Measurements from ENCODE around the gene PBX1.
"Not testable (repeated sequence)": the region's sequence is repeated elsewhere in the genome, so short reads cannot be mapped to it uniquely, and the experiment has no call there.

Gene PBX1

DNA sequence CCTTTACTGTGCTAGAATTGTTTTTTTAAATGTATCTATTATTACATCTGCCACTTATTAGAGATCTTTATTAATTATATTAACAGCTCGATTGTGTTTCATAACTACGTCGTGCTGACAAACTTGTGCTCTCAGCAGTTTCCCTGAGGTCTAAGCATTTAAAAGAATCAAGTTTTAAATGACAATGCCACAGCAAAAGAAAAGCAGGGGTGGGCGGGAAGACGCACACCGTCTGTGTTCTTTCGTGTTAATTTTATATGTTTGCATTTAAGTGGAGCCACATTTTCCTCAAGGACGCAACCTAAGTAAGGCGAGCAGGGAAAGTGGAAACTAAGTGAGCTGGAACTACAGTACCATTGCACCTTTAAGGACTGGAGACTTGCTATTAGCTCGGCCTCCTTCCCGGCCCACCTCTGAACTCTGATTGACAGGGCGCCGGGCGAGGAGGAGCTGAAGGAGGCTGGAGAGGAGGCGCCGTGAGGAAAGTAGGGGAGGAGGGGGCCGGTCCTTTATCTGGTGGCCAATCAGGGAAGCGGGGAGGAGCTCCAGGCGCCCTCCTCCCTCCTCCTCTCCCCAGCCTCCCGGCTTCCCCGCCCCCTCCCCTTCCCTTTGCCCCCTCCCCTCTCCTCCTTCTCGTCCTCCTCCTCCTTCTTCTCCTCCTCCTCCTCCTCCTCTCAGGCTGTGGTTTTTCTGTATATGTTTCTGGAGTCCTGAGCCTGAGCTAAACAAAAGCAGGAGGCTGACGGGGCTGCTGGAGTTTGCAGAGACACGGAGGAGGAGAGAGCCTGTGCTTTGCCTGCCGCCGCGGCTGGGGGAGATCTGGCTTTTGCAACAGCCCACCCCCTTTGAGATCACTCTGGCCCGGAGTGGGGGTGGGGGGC is at the start of gene PBX1:
Gene PBX1, plus strand, starts transcription at position 724 of the 881 bp plus-strand sequence.
- DNase-seq = peak; percentile 98

DNA sequence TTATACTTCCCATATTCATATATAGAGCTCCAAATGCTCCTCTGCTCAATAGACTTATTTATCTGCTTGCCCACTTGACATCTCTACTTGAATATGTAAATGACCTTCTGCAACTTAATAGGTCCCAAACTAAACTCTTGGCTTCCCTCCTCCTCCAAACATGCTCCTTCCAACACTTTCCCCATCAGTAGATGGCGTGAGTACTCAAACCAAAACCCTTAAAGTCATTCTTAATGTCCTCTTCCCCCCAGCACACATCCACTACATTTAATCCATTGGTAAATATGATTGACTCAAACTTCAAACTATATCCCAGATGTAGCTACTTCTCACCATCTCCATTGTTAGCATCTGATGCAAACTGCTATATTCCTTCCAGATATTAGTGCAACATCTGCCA is 48.5 kb upstream of the PBX1 start:
- DNase-seq = no peak

DNA sequence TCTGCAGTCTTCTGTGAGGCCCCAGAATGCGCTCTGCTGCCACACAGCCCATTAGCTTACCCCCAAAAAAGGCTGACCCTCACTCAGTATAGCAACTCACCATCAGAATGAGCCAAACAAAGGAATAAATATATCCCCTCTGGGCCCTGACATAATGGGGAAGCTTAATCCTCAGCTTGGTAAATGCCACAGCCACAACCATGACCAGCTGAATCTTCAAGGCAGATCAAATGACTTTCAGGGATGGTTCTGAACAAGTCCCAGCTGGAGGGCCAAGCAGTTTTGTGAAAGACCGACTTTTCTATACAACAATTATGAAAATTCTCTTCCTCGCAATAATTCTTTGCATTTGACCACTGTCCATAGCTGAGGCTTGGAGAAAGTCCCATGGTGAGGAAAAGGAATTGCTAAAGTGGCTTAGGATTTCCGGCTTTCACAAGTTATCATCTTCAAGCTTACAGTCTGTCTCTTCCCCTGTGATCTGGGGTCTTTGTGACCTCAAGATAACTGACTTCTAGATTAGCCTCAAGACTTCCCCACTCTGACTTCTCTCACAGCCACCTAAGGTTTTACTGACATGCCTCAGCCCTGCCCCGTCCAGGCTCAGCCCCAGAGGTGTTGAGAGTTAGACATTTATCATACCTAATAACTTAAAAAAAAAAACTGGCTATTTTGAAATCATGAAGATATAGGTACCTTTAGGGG is 47.8 kb upstream of the PBX1 start:
- DNase-seq = no peak

DNA sequence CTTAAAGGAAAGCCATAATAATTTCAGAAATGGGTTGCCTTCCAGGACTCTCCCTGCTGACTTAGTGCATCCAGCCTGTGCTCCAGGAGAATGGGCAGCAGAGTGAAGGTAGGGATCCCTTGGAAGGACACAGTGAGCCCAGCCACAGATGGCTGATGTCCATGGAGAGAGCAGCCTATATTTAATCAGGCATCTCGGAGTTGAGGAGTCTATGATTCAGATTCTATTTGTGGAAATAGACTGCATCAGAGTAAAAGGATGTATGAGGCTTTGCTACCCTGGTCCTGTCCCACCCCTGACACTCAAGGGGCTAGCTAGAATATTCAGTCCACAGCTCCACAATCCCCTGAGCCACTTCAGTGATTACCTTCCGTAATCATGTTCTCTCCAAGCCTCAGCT is 43.8 kb upstream of the PBX1 start:
- DNase-seq = no peak

DNA sequence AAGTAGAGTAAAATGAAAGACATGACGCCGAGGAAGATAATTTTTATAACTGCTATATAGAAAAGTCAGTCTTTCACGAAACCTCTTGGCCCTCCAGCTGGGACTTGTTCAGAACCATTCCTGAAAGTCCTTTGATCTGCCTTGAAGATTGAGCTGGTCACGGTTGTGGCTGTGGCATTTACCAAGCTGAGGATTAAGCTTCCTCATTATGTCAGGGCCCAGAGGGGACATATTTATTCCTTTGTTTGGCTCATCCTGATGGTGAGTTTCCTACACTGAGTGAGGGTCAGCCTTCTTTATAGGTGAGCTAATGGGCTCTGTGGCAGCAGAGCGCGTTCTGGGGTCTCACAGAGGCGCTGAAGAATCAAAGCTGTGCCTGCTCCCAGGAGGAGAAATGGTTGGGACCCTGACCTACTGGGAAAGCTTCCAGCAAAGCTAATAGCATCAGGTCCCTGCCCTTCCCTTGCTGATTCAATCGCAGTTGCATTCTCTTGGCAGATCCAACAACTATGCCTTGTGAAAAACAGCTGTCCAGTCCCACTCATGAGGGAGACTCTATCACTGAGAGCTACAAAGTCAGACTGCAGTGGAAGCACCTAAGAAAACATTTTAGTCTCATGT is 43.2 kb upstream of the PBX1 start:
- DNase-seq = no peak

DNA sequence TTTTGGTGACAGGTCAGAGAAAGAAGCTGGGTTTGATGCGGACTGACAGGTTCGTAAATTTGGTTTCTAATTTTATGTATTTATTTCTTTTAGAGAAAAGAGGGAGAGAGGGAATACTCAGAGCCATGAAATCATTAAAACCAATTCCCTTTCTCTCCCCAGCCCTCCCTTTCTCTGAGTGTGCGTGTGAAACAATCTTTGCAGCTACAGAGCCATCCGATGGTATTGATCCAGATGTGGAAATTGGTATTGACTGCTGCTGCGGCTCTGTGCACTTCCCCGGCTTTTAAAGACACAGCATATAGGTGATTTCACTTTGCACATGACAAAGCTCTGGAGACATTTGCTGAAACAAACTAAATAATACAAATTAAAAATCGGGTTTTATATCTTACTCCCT is 42.4 kb upstream of the PBX1 start:
- DNase-seq = no peak

DNA sequence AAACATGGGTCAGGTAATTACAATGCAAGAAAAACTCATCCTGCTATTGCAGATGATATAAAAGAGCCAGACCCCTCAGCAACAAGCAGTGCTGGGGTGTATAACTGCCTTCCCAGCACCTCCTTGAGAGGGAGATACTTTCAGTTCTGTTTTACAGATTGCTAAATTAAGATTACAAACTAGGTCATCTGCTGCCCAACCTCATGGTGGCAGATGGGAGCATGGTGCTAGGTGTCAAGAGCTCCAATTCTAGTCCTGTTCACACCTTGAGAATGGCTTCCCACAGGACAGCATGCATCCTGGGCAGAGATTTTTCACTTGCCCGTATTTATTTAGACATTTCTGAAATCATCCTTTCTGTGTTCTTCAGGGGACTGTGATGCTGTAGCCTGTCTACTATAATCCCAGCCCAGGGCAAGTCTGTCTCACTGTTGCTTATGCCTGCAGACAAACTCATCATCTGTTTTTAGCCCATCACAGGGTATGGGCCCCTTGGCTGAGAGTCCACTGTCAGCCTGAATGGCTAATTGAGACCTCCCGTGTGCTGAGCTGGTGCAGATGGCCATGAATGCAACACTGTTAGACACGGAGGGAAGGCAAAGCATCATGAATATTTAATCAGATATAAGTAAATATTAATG is 40.2 kb upstream of the PBX1 start:
- no peak for DNase-seq

DNA sequence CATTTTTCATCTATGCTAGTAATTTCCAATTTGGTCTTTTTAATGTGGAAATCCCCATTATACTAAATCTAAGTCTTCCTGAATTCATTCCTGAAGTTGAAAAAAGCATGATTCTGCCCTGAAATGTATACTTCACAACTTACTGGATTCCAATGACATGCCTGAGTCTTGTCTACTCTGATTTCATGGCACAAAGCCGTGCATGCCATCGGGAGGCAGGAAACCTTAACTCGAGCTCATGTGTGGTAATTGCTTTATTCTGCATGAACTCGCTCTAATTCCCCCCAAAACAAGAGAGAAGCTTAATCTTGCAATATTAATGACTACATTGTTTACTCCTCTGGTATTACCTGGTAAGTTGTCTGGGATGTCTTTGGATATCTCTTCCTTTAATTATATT is 39.6 kb upstream of the PBX1 start:
- no peak for DNase-seq

DNA sequence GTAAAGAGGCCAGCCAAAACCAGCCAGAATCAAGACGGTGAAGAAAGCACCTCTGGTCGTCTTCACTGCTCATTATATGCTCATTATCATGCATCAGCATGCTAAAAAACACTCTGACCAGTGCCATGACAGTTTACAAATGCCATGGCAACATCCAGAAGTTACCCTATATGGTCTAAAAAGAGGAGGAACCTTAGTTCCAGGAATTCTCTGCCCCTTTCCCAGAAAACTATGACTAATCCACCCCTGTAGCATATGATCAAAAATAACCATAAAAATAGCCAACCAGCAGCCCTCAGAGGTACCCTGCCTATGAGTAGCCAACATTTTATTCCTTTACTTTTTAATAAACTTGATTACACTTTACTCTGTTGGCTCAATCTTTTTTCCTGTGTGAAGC is 34.2 kb upstream of the PBX1 start:
- no peak for DNase-seq

DNA sequence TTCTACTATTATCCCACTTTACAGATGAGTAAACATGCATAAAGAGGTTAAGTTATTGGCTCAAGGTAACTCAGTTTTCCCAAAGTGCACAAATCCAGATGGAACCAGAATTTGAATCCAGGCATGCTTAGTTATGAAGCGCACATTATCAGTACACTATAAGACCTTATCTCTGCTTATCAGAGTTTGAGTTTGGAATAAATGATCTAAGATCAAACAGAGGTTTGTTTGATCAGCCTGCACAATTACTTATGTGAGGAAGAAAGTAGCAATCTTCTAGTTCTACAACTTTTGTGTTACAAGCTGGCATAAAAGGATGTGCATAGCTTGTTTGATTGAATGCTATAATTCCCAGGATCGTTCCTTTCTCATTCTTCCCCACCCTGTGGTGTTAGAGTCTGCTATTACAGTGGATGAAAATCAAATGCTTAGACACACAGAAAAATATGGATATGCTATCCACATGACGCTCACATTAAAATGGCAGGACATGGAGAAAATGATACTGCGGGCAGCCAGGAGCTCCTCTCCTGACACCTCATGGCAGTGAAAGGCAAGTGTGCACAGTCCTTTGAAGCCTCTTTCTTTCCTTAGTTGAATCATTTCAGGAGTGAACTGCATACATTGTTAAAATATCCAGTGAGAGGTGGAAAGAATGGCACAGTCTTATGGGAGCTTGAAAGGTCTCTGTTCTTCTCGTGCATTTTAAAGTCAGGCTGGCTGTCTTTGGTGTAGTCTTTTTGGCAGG is 23.9 kb upstream of the PBX1 start:
- DNase-seq = no peak

DNA sequence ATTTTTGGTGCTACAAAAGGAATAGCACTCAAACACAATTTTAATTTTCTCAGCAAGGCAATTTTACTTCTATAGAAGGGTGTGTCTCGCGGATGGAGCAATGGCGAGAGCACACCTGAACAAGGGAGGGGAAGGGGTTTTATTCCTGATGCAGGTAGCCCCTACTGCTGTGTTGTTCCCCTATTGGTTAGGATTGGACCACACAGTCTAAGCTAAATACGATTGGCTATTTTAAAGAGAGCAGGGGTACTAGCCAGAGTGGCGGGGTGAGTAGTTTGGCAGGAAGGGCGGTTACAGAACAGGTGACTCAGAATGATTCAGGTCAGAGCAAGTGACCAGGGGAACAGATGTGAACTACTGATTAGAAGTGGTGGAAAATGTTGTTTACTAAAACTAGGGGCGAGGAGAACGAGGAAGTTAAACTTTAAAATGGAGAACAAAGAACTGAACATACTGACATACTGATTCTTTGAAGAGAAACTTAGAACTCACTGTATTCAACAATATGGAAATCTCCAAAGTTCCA is 6.5 kb upstream of the PBX1 start:
- not testable (repeated sequence) for DNase-seq

DNA sequence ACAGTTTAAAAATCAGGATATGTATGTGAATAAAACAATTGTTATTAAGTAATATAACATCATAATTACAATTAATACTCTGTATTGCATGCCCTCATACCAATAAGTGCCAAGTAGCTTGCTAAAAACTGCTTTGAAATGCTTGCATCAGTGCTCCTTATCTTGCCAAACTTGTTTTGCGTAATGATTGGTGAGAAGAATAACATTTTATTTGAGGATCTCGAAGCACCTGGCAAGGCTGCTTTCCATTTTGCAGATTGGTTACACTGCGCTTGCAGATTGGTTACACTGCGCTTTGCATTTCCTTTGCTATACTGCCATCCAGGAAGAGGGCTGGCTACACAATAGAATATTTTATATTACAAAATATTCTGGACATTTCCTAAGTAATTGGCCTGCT is 1.7 kb upstream of the PBX1 start:
- DNase-seq = no peak

DNA sequence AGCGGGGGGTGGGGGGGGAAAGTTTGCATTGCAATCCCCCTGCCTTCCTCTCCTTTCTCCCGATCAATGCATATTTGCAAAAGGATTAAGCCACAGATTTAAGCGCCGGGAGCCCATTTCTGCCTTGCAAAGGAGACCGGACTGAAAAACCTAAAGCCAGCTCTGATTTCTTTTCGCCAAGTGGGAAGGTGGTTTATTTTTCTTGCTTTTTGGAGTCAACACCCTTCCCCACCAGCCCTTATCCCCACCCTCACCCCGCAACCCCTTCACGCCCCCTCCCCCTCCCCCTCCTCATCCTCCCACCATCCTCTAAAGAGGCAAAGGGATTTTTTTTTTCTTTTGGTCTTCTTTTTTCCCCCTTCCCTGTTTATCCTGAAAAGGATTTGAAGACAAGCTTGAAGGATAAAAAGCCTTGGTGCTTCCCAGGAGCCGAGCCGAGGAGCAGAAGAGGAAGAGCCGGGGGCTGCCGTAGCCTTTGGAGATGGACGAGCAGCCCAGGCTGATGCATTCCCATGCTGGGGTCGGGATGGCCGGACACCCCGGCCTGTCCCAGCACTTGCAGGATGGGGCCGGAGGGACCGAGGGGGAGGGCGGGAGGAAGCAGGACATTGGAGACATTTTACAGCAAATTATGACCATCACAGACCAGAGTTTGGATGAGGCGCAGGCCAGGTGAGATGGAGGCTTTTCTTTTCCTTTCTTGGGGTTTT is 513 bp downstream of the PBX1 start:
- DNase-seq = no peak

DNA sequence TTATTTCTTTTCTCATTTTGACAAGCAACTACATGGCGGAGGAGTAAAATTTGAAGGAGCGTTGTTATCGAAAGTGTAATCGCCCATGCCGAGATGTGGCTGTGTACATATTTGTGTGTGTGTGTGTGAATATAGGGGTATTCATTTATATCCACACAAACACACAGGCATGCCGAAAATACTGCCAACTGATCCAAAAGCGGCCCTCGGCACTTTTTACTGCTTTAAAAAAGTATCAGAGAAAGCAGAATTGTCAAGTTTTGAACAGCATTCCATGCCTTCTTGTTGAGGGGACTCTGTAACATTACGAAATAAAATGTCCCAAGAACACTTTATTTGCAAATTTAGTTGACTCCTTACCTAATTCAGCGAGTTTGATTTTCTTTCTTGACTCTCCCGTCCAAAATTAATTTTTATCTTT is 1.1 kb downstream of the PBX1 start:
- no peak for DNase-seq

DNA sequence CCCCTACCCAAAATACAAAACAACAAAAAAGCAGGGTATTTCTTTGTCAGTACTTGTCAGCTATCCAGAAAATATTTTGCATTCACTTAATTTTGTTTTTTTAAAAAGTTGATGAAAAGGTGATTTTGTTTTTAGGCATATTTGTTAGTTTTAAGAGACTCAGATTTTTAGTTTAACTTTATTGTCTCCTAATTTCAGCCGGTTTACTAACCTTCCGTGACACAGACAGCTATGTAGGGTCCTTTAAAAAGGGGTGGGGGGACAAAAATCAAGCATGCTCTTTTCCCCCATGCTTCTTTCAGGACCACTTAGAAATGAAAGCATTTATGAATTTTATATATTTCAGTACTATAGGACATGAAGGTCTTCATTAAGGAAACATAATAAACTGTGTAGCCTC is 1.6 kb downstream of the PBX1 start:
- no peak for DNase-seq

DNA sequence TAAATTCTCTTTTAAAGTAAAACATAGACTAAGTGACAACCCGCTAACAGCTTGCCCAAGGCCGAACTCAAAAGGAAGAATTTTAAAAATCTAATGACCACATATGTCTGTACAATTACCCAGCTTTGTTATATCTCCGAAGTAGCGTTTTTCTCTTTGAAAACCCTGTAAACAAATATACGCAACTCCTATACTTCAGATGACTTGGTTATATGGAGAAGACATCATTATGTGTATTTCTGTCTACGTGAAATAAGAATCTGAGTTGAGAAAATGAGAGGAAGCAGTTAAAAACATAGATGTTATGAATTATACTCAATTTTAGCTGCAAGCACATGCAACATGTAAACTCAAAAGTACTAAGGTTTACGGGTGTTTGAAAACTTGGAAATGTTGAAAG is 2.0 kb downstream of the PBX1 start:
- no peak for DNase-seq

DNA sequence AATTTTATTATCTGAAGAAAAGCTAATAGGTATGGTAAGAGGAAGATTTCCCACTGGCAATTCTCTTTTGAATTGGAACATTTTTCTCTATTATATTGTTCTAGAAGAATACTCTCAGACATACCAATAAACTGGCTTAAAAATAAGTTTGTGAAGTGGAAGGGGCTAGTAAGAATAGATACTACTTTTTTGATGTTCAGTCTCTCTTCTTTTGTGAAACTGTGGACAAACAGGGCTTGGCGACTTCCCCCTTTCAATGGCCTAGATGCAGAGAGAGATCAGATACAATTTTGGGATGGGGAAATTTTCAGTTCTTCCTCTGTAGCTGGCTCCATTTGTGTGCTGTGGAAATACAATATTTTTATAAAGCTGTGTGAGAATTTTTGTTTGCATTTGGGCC is 2.5 kb downstream of the PBX1 start:
- DNase-seq = no peak

DNA sequence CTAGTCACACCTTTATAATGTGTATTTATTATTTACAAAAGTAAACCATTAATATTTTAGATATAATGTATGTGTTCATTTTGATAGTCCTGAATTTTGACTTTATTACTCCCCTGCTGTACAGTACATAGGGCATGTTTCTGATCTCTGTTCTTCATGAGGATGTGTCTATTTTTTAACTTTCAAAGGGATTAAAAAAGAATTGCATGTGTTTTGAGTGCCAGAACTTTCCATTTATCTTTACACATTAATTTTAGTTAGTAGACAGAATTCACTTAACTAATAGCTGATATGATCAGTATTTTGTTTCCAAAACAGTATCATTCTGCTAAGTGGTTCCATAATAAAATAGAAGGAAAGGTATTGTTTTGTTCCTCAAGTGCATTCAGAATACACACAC is 3.1 kb downstream of the PBX1 start:
- DNase-seq = no peak

DNA sequence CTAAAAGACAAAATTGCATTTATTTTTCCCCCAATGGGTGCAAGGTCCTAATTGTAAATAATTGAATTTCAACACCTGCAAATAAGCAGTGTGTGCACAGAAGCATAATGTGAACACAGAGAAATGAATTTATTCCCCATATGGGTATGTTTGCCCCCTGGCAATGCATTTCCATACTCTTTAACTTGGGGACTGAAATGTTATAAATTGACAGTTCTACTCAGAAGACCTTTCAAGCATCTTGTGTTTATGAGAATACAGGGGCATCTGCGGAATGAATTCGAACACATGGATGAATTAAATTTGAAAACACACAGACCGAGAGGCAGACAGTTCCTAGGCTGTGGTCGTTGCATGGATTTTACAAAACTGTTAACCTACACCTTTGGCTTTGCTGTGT is 3.5 kb downstream of the PBX1 start:
- DNase-seq = no peak

DNA sequence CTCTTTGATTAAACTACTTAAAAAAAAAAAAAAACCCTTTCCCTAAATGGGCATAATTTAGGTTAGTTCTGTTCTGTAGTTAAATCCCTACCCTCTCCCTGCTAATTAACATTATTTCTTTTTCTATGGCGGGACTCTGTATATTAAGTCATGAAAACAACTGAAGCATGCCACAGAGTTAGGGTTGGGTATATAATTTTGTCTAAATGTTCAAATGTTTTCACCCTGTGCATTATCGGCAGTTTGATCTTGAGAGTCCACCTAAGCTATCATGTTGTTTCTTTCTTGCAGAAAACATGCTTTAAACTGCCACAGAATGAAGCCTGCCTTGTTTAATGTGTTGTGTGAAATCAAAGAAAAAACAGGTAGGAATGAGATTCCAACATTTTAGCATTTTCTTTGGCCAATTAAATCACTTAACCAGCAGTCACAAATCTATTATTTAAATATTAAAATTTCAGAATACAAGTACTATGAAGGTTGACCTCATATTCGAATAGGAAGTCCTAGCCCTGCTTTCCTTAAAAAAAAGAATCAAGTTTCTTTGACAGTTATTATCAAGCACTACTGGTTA is 4.0 kb downstream of the PBX1 start:
- DNase-seq = no peak

DNA sequence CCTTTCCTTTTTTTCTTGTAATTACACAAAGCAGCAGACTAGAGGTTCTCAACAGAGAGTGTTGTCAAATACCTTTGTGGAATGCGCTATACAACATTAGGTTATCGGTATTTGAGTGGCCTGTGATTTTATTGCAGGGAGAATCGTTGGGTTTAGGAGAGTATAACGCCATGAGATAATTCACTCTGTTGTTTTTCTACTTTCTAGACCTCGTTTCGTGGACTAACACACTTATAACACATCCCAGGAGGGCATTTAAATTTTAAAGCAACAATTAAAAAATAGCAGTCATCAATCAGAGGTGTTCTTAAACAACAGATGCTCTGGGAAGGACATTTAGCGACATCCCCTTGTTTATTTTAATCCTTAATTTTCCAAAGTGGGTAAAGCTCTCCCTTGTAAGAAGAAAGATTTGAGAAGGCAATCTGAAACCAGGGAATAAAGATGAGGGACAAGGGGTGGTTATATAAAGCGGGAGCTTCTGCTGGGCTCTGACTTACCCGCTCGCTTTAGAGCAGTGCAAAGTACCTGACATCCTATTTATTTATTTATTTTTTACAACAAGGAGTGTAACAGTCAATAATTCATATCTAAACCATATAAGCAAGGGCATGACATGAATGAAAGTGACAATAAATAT is 4.9 kb downstream of the PBX1 start:
- DNase-seq = no peak

Data from NCI-H446 treated with DMSO at 0.1 percent for 48 hours (cell line).